H1 (cell line): ENCODE results near the gene SLC6A20. TPM values are rescaled to one million over a fixed set of nuclear protein-coding genes. Genes with fewer than 3 reads are reported as not detected.

Experiments
- CTCF ChIA-PET: fragments of 300-600 bp; sonication (Branson Sonifier 250); formaldehyde crosslinking; loops from one replicate; lab custom pipeline; 2021; ENCODE audit not compliant: partially characterized antibody; lab: Charles Lee
- POLR2A ChIA-PET: fragments of 300-600 bp; sonication (Branson Sonifier 250); formaldehyde crosslinking; loops from one replicate; lab custom pipeline; 2021; ENCODE audit warnings: inconsistent platforms; ENCODE audit not compliant: partially characterized antibody; lab: Charles Lee
- DNase-seq, 2 experiments: peaks; one replicate each; pipeline versions ENCODE4 v3.0.0 to v3.0.0-alpha.2; 2010 to 2022; ENCODE audit warnings: low spot score in 2 of 2, low read depth in 1 of 2, mixed read lengths in 1 of 2
- FAIRE-seq: peaks from 2 replicates; lab custom pipeline; 2011; peaks lifted over from hg19 to GRCh38; lab: Jason Lieb, UNC
- H2AFZ ChIP-seq: 2 replicates; pipeline ENCODE4 v1.8.1; 2012; ENCODE audit warnings: low read length, inconsistent platforms
- H2AK5ac ChIP-seq: 2 replicates; pipeline ENCODE4 v1.6.1; 2013; ENCODE audit warnings: low read depth, low read length
- H2BK120ac ChIP-seq: replicated peaks from 2 replicates; pipeline ENCODE3; 2013; ENCODE audit warnings: low read depth, low read length, inconsistent platforms
- H2BK12ac ChIP-seq: 2 replicates; pipeline ENCODE4 v1.6.1; 2013; ENCODE audit warnings: low read depth, low read length
- H2BK15ac ChIP-seq: 2 replicates; pipeline ENCODE4 v1.6.1; 2013; ENCODE audit warnings: low read length
- H2BK20ac ChIP-seq: 2 replicates; pipeline ENCODE4 v1.6.1; 2013; ENCODE audit warnings: low read length
- H2BK5ac ChIP-seq: 2 replicates; pipeline ENCODE4 v1.6.1; 2013; ENCODE audit warnings: low read depth, low read length
- H3K14ac ChIP-seq: 2 replicates; pipeline ENCODE4 v1.6.1; 2013; ENCODE audit warnings: inconsistent platforms; ENCODE audit not compliant: insufficient read length
- H3K18ac ChIP-seq: 2 replicates; pipeline ENCODE4 v1.6.1; 2013; ENCODE audit warnings: low read length; ENCODE audit errors: extremely low read depth
- H3K23ac ChIP-seq: 2 replicates; pipeline ENCODE4 v1.6.1; 2013; ENCODE audit warnings: inconsistent platforms; ENCODE audit not compliant: insufficient read length
- H3K23me2 ChIP-seq: 2 replicates; pipeline ENCODE4 v1.6.1; 2013; ENCODE audit warnings: low read depth, low read length
- H3K27ac ChIP-seq: 2 replicates; pipeline ENCODE4 v1.6.1; 2011; ENCODE audit warnings: low read depth, low read length, inconsistent platforms
- H3K27me3 ChIP-seq, 4 experiments: replicated peaks in 1 of 4; 1 replicate in 1 of 4; 2 replicates in 3 of 4; pipeline versions ENCODE4 v1.6.1 to v1.8.1; 2011 to 2013; ENCODE audit warnings: low read length in 3 of 4, mild to moderate bottlenecking in 3 of 4, inconsistent platforms in 2 of 4, mixed read lengths in 2 of 4, moderate library complexity in 1 of 4; ENCODE audit not compliant: control insufficient read depth in 3 of 4, insufficient read depth in 3 of 4; ENCODE audit errors: extremely low read depth in 1 of 4
- H3K36me3 ChIP-seq, 4 experiments: 2 replicates each; pipeline versions ENCODE4 v1.6.1 to v1.8.1; 2011 to 2013; ENCODE audit warnings: mild to moderate bottlenecking in 4 of 4, low read length in 3 of 4, moderate library complexity in 2 of 4, control low read depth in 1 of 4, inconsistent platforms in 1 of 4; ENCODE audit not compliant: insufficient read depth in 4 of 4, control insufficient read depth in 2 of 4
- H3K4ac ChIP-seq: replicated peaks from 2 replicates; pipeline ENCODE3; 2013; ENCODE audit warnings: low read length, low read depth, mixed read lengths, inconsistent platforms; ENCODE audit not compliant: insufficient read length
- H3K4me1 ChIP-seq, 4 experiments: replicated peaks in 1 of 4; 1 replicate in 1 of 4; 2 replicates in 3 of 4; pipeline versions ENCODE4 v1.6.1 to v1.8.1; 2011 to 2013; ENCODE audit warnings: low read length in 3 of 4, inconsistent platforms in 2 of 4, mixed read lengths in 1 of 4; ENCODE audit not compliant: insufficient read depth in 4 of 4, control insufficient read depth in 3 of 4
- H3K4me2 ChIP-seq, 2 experiments: 2 replicates each; pipeline versions ENCODE4 v1.6.1 to v1.8.1; 2011 to 2013; ENCODE audit warnings: low read depth in 2 of 2, low read length in 2 of 2, control low read depth in 1 of 2, inconsistent platforms in 1 of 2, mild to moderate bottlenecking in 1 of 2; ENCODE audit not compliant: insufficient read depth in 1 of 2
- H3K4me3 ChIP-seq, 4 experiments: fragments of 200-600, 300-600 bp in 1 of 4; sonication (generic), shearing (Covaris generic), sonication (Bioruptor Twin) in 1 of 4; 2 replicates each; pipeline versions ENCODE4 v1.5.1 to v1.8.1; 2011 to 2016; ENCODE audit warnings: low read length in 4 of 4, low read depth in 3 of 4, control low read depth in 2 of 4, inconsistent platforms in 2 of 4, mild to moderate bottlenecking in 2 of 4, mixed read lengths in 1 of 4, moderate library complexity in 1 of 4; ENCODE audit not compliant: insufficient read depth in 2 of 4; ENCODE audit errors: extremely low read depth in 1 of 4
- H3K56ac ChIP-seq: replicated peaks from 2 replicates; pipeline ENCODE3; 2013; ENCODE audit warnings: low read depth, mild to moderate bottlenecking, mixed read lengths, low read length, inconsistent platforms; ENCODE audit not compliant: insufficient read length
- H3K79me1 ChIP-seq: 2 replicates; pipeline ENCODE4 v1.6.1; 2013; ENCODE audit warnings: low read depth, low read length, control low read depth
- H3K79me2 ChIP-seq, 2 experiments: 2 replicates each; pipeline versions ENCODE4 v1.6.1 to v1.8.1; 2012 to 2013; ENCODE audit warnings: low read length in 2 of 2, mild to moderate bottlenecking in 2 of 2, inconsistent platforms in 1 of 2; ENCODE audit not compliant: insufficient read depth in 2 of 2, control insufficient read depth in 1 of 2
- H3K9ac ChIP-seq, 4 experiments: replicated peaks in 1 of 4; 1 replicate in 1 of 4; 2 replicates in 3 of 4; pipeline versions ENCODE4 v1.6.1 to v1.8.1; 2011 to 2013; ENCODE audit warnings: low read depth in 3 of 4, low read length in 3 of 4, control low read depth in 2 of 4, mild to moderate bottlenecking in 2 of 4, moderate library complexity in 2 of 4, inconsistent platforms in 1 of 4; ENCODE audit errors: extremely low read depth in 1 of 4
- H3K9me3 ChIP-seq, 2 experiments: 2 replicates each; pipeline versions ENCODE4 v1.6.1 to v1.8.1; 2012 to 2013; ENCODE audit warnings: mild to moderate bottlenecking in 2 of 2, moderate library complexity in 2 of 2, control low read depth in 1 of 2, inconsistent platforms in 1 of 2, low read depth in 1 of 2, low read length in 1 of 2, mixed read lengths in 1 of 2; ENCODE audit not compliant: insufficient read depth in 2 of 2
- H4K20me1 ChIP-seq, 2 experiments: replicated peaks in 1 of 2; 2 replicates each; pipeline versions ENCODE3 to v1.8.1; 2011 to 2013; ENCODE audit warnings: inconsistent platforms in 2 of 2, low read length in 2 of 2, mild to moderate bottlenecking in 1 of 2; ENCODE audit not compliant: insufficient read depth in 2 of 2, control insufficient read depth in 1 of 2
- H4K5ac ChIP-seq: 2 replicates; pipeline ENCODE4 v1.6.1; 2013; ENCODE audit warnings: low read length, low read depth, mixed read lengths, inconsistent platforms; ENCODE audit not compliant: insufficient read length
- H4K8ac ChIP-seq: 2 replicates; pipeline ENCODE4 v1.8.0; 2013; ENCODE audit warnings: mild to moderate bottlenecking, moderate library complexity, low read length, inconsistent platforms; ENCODE audit not compliant: insufficient read depth; ENCODE audit errors: extremely low read depth
- H4K91ac ChIP-seq: replicated peaks from 2 replicates; pipeline ENCODE3; 2013; ENCODE audit warnings: low read length, mixed read lengths, inconsistent platforms; ENCODE audit not compliant: insufficient read length
- ASH2L ChIP-seq: fragments of 200-600, 300-600 bp; sonication (generic); IDR thresholded peaks from one replicate; pipeline ENCODE4 v1.7.1; 2017; ENCODE audit warnings: low read length
- BRCA1 ChIP-seq: IDR thresholded peaks from 2 replicates; pipeline ENCODE4 v1.6.1; 2012; ENCODE audit warnings: low read depth, low read length, improper control_type of control experiment
- CBX5 ChIP-seq: fragments of 300-800, 300-1000 bp; sonication (generic); IDR thresholded peaks from 2 replicates; pipeline ENCODE4 v1.7.1; 2016; ENCODE audit warnings: antibody characterized with exemption, low read length, low read depth
- CREB1 ChIP-seq: IDR thresholded peaks from 2 replicates; pipeline ENCODE4 v1.6.1; 2012; ENCODE audit warnings: inconsistent platforms
- EP300 ChIP-seq, 2 experiments: IDR thresholded peaks; 1 replicate in 1 of 2; 2 replicates in 1 of 2; pipeline ENCODE4 v1.6.1; 2011 to 2012; ENCODE audit warnings: low read depth in 2 of 2, low read length in 2 of 2, mild to moderate bottlenecking in 2 of 2, borderline replicate concordance in 1 of 2, inconsistent platforms in 1 of 2, moderate library complexity in 1 of 2
- HDAC2 ChIP-seq, 2 experiments: fragments of 300-600 bp in 1 of 2; sonication (generic) in 1 of 2; IDR thresholded peaks; 2 replicates each; pipeline ENCODE4 v1.6.1; 2011 to 2012; ENCODE audit warnings: low read depth in 2 of 2, low read length in 2 of 2, mild to moderate bottlenecking in 2 of 2, moderate library complexity in 2 of 2, borderline replicate concordance in 1 of 2, inconsistent platforms in 1 of 2
- MAFK ChIP-seq: IDR thresholded peaks from 2 replicates; pipeline ENCODE4 v1.6.1; 2012; ENCODE audit warnings: low read depth, mild to moderate bottlenecking, improper control_type of control experiment, low read length
- RBBP5 ChIP-seq: IDR thresholded peaks from 2 replicates; pipeline ENCODE4 v1.7.1; 2012; ENCODE audit warnings: low read depth, mild to moderate bottlenecking, inconsistent platforms, low read length, moderate library complexity, borderline replicate concordance
- SP2 ChIP-seq: IDR thresholded peaks from 2 replicates; pipeline ENCODE4 v1.6.1; 2012; ENCODE audit warnings: mild to moderate bottlenecking, low read length, inconsistent platforms
- TAF1 ChIP-seq: IDR thresholded peaks from 2 replicates; pipeline ENCODE4 v1.6.1; 2011; ENCODE audit warnings: mild to moderate bottlenecking, low read depth, low read length
- TCF12 ChIP-seq: IDR thresholded peaks from 2 replicates; pipeline ENCODE4 v1.6.1; 2011; ENCODE audit warnings: low read depth, mild to moderate bottlenecking, low read length
- WGBS, 2 experiments: shearing (Covaris generic) in 1 of 2; methylation state at CpG; one replicate each; pipeline versions ENCODE4 v1.1.6 to v1.1.7; 2013 to 2015; ENCODE audit warnings: low lambda C conversion rate in 2 of 2, mixed read lengths in 2 of 2, inconsistent platforms in 1 of 2, low coverage in 1 of 2, missing lambda C conversion rate in 1 of 2; ENCODE audit not compliant: insufficient replicate concordance in 2 of 2, insufficient coverage in 1 of 2, insufficient read length in 1 of 2; ENCODE audit errors: extremely low coverage in 1 of 2, missing lambda C conversion rate in 1 of 2; 5-methylcytosine and 5-hydroxymethylcytosine counted together
- polyA plus RNA-seq, 7 experiments: library from polyadenylated mRNA; depleted of rRNA in 3 of 7; stranded (reverse) in 5 of 7; unstranded in 2 of 7; fragments of >200 nt in 5 of 7; fragments of 200-250 nt in 2 of 7; gene quantifications; 1 replicate in 5 of 7; 2 replicates in 1 of 7; 4 replicates in 1 of 7; pipeline versions ENCODE4 v1.2.1 to v1.2.3, GENCODE V29; 2011 to 2013; ENCODE audit warnings: missing spikeins in 2 of 7, mixed read lengths in 2 of 7
- total RNA-seq: library from RNA; stranded (reverse); fragmentation: NEBNext Ultra II Directional; extraction: Animal tissue kit (Norgen Biotek cat#: 25700); gene quantifications from 2 replicates; pipeline ENCODE4 v1.2.1, GENCODE V29; 2021
- TF ChIP-seq, protein P1 (sequence below): IDR thresholded peaks from 2 replicates; pipeline ENCODE4 v1.6.1; 2012; ENCODE audit warnings: inconsistent platforms

Gene SLC6A20
- total and polyA plus RNA-seq, 2 of the 8 experiments (the other 6 are each of a cell fraction or from before 2014, with no cell fraction given), result 0.05 TPM; not detected in 1

DNA sequence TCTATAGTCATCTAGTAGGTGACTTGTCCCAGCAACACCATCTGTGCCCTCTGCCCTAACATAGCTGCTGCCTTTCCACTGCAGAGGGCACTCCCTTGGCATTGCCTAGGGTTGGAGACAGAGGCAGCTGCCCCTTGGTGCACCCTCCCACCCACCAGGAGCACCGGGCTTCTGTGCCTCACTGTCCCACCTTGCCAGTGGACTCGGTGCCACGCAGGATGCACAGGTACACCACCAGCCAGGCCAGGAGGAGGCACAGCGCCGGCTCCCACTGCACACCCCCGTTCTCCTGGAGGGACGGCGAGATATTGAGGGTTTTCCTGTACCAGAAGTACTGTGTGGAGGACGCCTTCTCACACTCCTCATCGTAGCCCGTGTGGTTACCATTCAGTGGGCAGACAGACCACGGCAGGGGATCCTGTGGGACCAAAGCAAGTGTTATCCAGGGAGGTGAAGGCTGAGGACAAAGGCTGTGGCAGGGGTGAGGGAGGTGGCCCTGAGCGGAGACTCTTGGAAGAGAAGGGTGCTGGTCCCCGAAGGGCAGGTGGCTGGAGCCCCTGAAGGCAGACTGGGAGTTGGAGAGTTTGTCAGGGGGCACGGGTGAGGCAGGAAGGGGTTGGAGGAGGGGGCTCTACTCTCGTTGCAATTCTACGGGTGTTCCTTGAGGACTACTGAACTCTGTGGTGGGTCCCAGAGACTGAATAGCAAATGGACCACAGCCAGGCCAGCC is 20.6 kb downstream of the SLC6A20 start:
- Histone ChIP-seq H2BK5ac (no peak overlapping the region), H3K9me3 (no peaks in the 10 kb centered on the region), H3K79me2 (no peaks in the 10 kb centered on the region), H3K27me3 (no peaks in the 10 kb centered on the region), H4K8ac (no peak overlapping the region), H3K56ac (no peak overlapping the region), H2BK15ac (no peak overlapping the region; the same call in 1 of the 2 replicates), H3K14ac (no peak overlapping the region), H3K36me3 (no peaks in the 10 kb centered on the region), H3K23ac (no peak overlapping the region), H2BK20ac (no peak overlapping the region), H3K9ac (no peak overlapping the region), H2AK5ac (no peak overlapping the region), H2BK120ac (no peak overlapping the region), H2AFZ (no peak overlapping the region), H4K5ac (no peak overlapping the region), H3K18ac (no peak overlapping the region), H3K4ac (no peak overlapping the region), H3K79me1 (no peaks in the 10 kb centered on the region), H2BK12ac (no peak overlapping the region), H3K4me2 (no peak overlapping the region), H3K4me3 (no peak overlapping the region), H4K20me1 (no peaks in the 10 kb centered on the region), H3K4me1 (peaks cover 0 to 2% (median 0%) of the 10 kb centered on the region in 4 experiments; a peak in 1 of 7 replicates), H3K23me2 (no peaks in the 10 kb centered on the region; the same call in 1 of the 2 replicates), H3K27ac (no peak overlapping the region), H4K91ac (no peak overlapping the region)
- DNase-seq (no peak), FAIRE-seq (no peak)
- CTCF ChIA-PET, result interaction anchor here (1.0 to 7.1 kb wide), 3 partner anchors 14 to 598 kb away, joined by 3 to 64 read pairs (median 3); no protein-coding TSS in a partner anchor
- 89% methylated on average over 17 of the region's 17 CpGs; no CpG with 5 or more reads in 1 of the 2 experiments for WGBS, 2 experiments
- POLR2A ChIA-PET, result no interaction called here
- no peak for TF ChIP-seq EP300 (IDR thresholded peaks at IDR 0.05; ENCODE audit: borderline replicate concordance in 1 of 2, low read depth in 2 of 2, low read length in 2 of 2)
- no peak for TF ChIP-seq MAFK
- no peak for TF ChIP-seq TAF1
- TF ChIP-seq, protein P1, sequence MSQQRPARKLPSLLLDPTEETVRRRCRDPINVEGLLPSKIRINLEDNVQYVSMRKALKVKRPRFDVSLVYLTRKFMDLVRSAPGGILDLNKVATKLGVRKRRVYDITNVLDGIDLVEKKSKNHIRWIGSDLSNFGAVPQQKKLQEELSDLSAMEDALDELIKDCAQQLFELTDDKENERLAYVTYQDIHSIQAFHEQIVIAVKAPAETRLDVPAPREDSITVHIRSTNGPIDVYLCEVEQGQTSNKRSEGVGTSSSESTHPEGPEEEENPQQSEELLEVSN, result no peak
- no peak for TF ChIP-seq HDAC2 (IDR thresholded peaks at IDR 0.05; ENCODE audit: borderline replicate concordance in 1 of 2, low read depth in 2 of 2, low read length in 2 of 2)
- no peak for TF ChIP-seq TCF12
- TF ChIP-seq CREB1, result no peak
- no peak for TF ChIP-seq RBBP5
- TF ChIP-seq CBX5, result no peak
- TF ChIP-seq SP2, result no peak
- no peak for TF ChIP-seq BRCA1
- no peak for TF ChIP-seq ASH2L
